HepG2 (cell line): Measurements from ENCODE around the gene TEKT1. TPM values are rescaled to one million over a fixed set of nuclear protein-coding genes. Genes with fewer than 3 reads are reported as not detected.
"Not testable (repeated sequence)": the region's sequence is repeated elsewhere in the genome, so short reads cannot be mapped to it uniquely, and the experiment has no call there.

Source experiments
- ATAC-seq: fragments of 200-7000 bp; cut with Tn5 transposase; 3 replicates; pipeline ENCODE4 v1.9.1; 2020; ENCODE audit warnings: mild to moderate bottlenecking, moderate library complexity
- BruUV-seq: library from RNA; stranded (reverse); fragments of 400-500 nt; replicated peaks from 2 replicates; lab custom pipeline; 2021; lab: Mats Ljungman, UMichigan
- CTCF ChIA-PET: fragments of 300-600 bp; formaldehyde crosslinking; extraction: SDS; loops from one replicate; lab custom pipeline; 2021; ENCODE audit warnings: low total read pairs, inconsistent platforms, low intra/inter-chr PET ratio; lab: Yijun Ruan, JAX
- POLR2A ChIA-PET: fragments of 350-600 bp; sonication (Branson Sonifier 250); formaldehyde crosslinking; loops from one replicate; lab custom pipeline; 2020; ENCODE audit warnings: antibody characterized with exemption, inconsistent platforms; lab: Yijun Ruan, JAX
- DNase-seq: peaks from one replicate; pipeline ENCODE4 v3.0.0-alpha.2; 2015; ENCODE audit warnings: low spot score
- FAIRE-seq: peaks from 3 replicates; lab custom pipeline; 2011; peaks lifted over from hg19 to GRCh38; lab: Jason Lieb, UNC
- H2AFZ ChIP-seq: one replicate; pipeline ENCODE4 v1.6.1; 2011; ENCODE audit warnings: low read length, inconsistent platforms
- H3K27ac ChIP-seq: fragments of 300-600 bp; 3 replicates; pipeline ENCODE4 v1.8.0; 2011; ENCODE audit warnings: mixed run types, mild to moderate bottlenecking, mixed read lengths, low read length, inconsistent platforms; ENCODE audit not compliant: insufficient read depth; ENCODE audit errors: extremely low read length
- H3K27me3 ChIP-seq, 2 experiments: fragments of 200-600 bp in 1 of 2; 2 replicates in 1 of 2; 3 replicates in 1 of 2; pipeline versions ENCODE4 v1.6.0 to v1.8.0; 2011; ENCODE audit warnings: low read length in 2 of 2, mild to moderate bottlenecking in 2 of 2, moderate library complexity in 2 of 2, inconsistent platforms in 1 of 2; ENCODE audit not compliant: insufficient read depth in 2 of 2, control insufficient read depth in 1 of 2
- H3K36me3 ChIP-seq, 2 experiments: fragments of 200-600 bp in 1 of 2; replicated peaks in 1 of 2; 2 replicates in 1 of 2; 3 replicates in 1 of 2; pipeline versions ENCODE4 v1.5.1 to v1.8.0; 2011; ENCODE audit warnings: low read length in 2 of 2, inconsistent platforms in 1 of 2; ENCODE audit not compliant: insufficient read depth in 2 of 2, control insufficient read depth in 1 of 2
- H3K4me1 ChIP-seq: 2 replicates; pipeline ENCODE4 v1.5.1; 2012; ENCODE audit warnings: low read length, inconsistent platforms; ENCODE audit not compliant: insufficient read depth
- H3K4me2 ChIP-seq: 2 replicates; pipeline ENCODE4 v1.6.0; 2011; ENCODE audit warnings: low read depth, low read length, inconsistent platforms
- H3K4me3 ChIP-seq, 3 experiments: fragments of 200-600 bp in 1 of 3; sonication (generic), shearing (Covaris generic) in 1 of 3; replicated peaks in 1 of 3; 2 replicates each; pipeline ENCODE4 v1.5.1; 2011 to 2016; ENCODE audit warnings: low read length in 3 of 3, inconsistent platforms in 2 of 3, low read depth in 2 of 3, mild to moderate bottlenecking in 2 of 3, control low read depth in 1 of 3, mixed read lengths in 1 of 3; ENCODE audit not compliant: insufficient read depth in 1 of 3
- H3K79me2 ChIP-seq: one replicate; pipeline ENCODE4 v1.6.1; 2011; ENCODE audit warnings: low read length, inconsistent platforms; ENCODE audit not compliant: insufficient read depth
- H3K9ac ChIP-seq: 2 replicates; pipeline ENCODE4 v1.6.0; 2011; ENCODE audit warnings: mild to moderate bottlenecking, low read depth, low read length, inconsistent platforms; ENCODE audit not compliant: insufficient read depth
- H3K9me3 ChIP-seq: 2 replicates; pipeline ENCODE4 v1.5.1; 2012; ENCODE audit warnings: mild to moderate bottlenecking, low read length
- H4K20me1 ChIP-seq: 2 replicates; pipeline ENCODE4 v1.6.0; 2011; ENCODE audit warnings: inconsistent platforms, mild to moderate bottlenecking, low read length, moderate library complexity; ENCODE audit not compliant: insufficient read depth
- MYC ChIP-seq: sonication (generic); formaldehyde crosslinking; IDR thresholded peaks from 2 replicates; pipeline ENCODE4 v1.9.0; 2021; ENCODE audit warnings: missing genetic modification reagents, borderline replicate concordance
- PPARG ChIP-seq: conservative IDR thresholded peaks from 2 replicates; pipeline ENCODE4 v1.6.1; 2016; ENCODE audit warnings: missing biosample characterization, missing genetic modification reagents
- SNRNP70 ChIP-seq: fragments of 200-400 bp; formaldehyde crosslinking; IDR thresholded peaks from 2 replicates; pipeline ENCODE4 v1.6.1; 2017; ENCODE audit warnings: mild to moderate bottlenecking, low read depth, low read length, moderate library complexity
- STAG1 ChIP-seq: sonication (generic); formaldehyde crosslinking; IDR thresholded peaks from 2 replicates; pipeline ENCODE4 v1.4.0; 2020; ENCODE audit warnings: missing genetic modification reagents
- ZNF207 ChIP-seq: fragments of 450-650 bp; IDR thresholded peaks from 2 replicates; pipeline ENCODE4 v1.6.1; 2016; ENCODE audit warnings: antibody characterized with exemption, borderline replicate concordance
- WGBS: methylation state at CpG from one replicate; pipeline ENCODE4 v1.1.6; 2017; ENCODE audit warnings: low lambda C conversion rate; 5-methylcytosine and 5-hydroxymethylcytosine counted together
- in situ Hi-C: cut with HindIII; loops from 2 replicates; pipeline ENCODE4 v1.10.0; 2017; ENCODE audit warnings: low pct_unique_long_range_greater_than_20kb; ENCODE audit not compliant: extremely low pct_ligation_motif_present
- intact Hi-C: fragments of 100-400 bp; cut with micrococcal nuclease; formaldehyde crosslinking; loops from one replicate; pipeline ENCODE4 v1.10.0; 2022; ENCODE audit not compliant: unreplicated experiment
- polyA plus RNA-seq, 8 experiments: library from polyadenylated mRNA; depleted of rRNA in 3 of 8; stranded (reverse) in 7 of 8; unstranded in 1 of 8; fragments of >200 nt; fragmentation: Illumina TruSeq in 4 of 8; extraction: Trizol in 4 of 8; gene quantifications; 2 replicates each; pipeline versions ENCODE4 v1.2.1 to v1.2.3, GENCODE V29; 2011 to 2016; ENCODE audit warnings: low read depth in 4 of 8, missing spikeins in 1 of 8, mixed read lengths in 1 of 8; ENCODE audit not compliant: insufficient read depth in 1 of 8
- total RNA-seq, 5 experiments: library from RNA; depleted of rRNA; stranded (reverse); fragments of >200 nt; fragmentation: Illumina TruSeq; extraction: Trizol; gene quantifications; 2 replicates each; pipeline ENCODE4 v1.2.3, GENCODE V29; 2016; ENCODE audit warnings: low read depth in 1 of 5

The TEKT1 gene
- total and polyA plus RNA-seq, 2 of the 13 experiments (the other 11 are each of a cell fraction or from before 2014, with no cell fraction given), result not detected

DNA sequence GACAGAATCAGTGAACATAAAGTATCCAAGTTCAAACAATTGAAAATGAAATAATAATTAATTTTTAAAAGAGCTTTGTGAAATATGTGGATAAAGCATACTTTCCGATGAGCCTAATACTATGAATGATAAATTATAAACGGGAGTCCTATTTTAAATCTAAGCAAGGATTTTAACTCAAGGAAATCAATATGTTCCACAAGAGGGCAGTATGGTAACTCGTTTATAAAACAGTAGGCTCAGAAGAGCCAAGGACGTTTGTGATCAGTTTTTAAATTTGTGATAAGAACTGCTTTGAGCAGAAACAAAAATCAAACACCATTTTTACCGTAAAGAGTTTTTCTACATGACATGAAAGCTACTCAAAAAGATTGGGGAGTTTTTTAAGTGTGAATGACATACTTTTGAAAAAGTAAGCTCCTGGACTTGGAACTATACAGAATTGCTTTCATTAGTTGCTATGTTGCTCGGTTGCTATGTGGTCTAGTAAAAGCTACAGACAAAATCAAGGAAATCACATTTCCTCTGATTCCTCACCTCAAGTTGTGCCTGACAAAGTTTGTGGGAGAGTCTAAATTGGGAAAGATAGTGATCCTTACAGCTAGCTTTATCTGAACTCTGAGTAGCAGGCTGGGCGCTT lies 11.8 kb upstream of the TEKT1 start (continued):
- no peak for TF ChIP-seq MYC (CRISPR knock-in tag)
- no peak for TF ChIP-seq PPARG (CRISPR knock-in tag)
- TF ChIP-seq ZNF207, result no peak

DNA sequence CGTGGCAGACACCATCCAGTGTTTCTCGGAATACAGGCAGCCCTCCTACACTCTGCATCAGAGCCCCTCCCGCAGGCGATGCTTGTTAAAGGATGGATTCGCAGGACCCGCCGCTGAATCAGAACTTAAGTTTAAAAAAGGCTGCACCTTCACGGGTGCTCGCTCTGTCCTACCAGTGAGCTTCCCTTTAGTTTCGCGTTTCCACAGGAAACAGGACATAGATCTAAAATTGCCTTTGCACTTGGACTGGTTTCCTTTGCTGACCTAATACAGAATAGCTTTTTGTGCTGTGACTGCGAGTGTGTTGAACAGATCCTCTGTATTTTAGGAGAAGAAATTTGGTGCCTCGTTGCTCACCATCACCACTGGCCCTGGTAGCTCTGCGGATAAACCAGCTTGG lies 10.2 kb upstream of the TEKT1 start:
- H4K20me1 ChIP-seq, H3K4me1 ChIP-seq, H2AFZ ChIP-seq, CTCF ChIA-PET, H3K27me3 ChIP-seq, H3K4me2 ChIP-seq, in situ Hi-C loops, ATAC-seq, H3K9ac ChIP-seq, H3K79me2 ChIP-seq, FAIRE-seq, H3K36me3 ChIP-seq, H3K27ac ChIP-seq, H3K4me3 ChIP-seq, DNase-seq, H3K9me3 ChIP-seq, POLR2A ChIA-PET, BruUV-seq: not testable (repeated sequence)
- TF ChIP-seq STAG1 (CRISPR knock-in tag), result peak; percentile 35
- intact Hi-C loops, result loop anchor here (2.0 to 10.0 kb wide), 2 partner anchors 175 to 183 kb away; partner anchors contain the start of gene BCL6B
- 50% methylated on average over 9 of the region's 14 CpGs for WGBS

DNA sequence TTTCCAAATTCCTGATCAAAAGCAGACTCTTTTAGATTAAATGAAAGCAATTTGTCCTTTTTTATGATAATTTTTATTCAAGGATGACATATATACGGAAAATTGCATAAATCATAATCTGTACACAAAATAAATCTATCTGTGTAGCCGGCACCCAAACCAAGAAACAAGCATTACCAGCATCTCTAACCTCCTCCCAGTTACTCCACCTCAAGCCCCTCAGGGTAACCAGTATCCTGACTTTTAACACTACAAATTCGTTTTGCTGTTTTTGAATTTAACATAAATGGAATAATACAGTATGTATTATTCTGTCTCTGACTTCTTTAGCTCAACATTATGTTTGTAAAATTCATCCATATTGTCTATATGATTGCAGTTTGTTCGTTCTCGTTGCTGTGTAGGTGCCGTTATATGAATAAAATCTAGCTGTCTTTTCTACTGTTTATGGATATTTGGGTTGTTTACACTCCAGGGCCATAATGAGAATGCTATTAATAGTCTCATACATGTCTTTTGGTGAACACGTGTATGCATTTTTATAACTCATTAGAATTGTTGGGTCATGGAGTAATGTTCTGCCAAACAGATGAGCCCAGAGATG lies 1.0 kb downstream of the TEKT1 start:
- no peak for FAIRE-seq
- Histone ChIP-seq H3K9me3 (no peaks in the 10 kb centered on the region), H3K4me3 (no peak overlapping the region), H3K36me3 (no peaks in the 10 kb centered on the region), H2AFZ (no peak overlapping the region), H3K9ac (no peak overlapping the region), H3K4me2 (no peak overlapping the region), H4K20me1 (no peaks in the 10 kb centered on the region), H3K27me3 (peaks cover 1 to 11% of the 10 kb centered on the region in 2 experiments; a peak in 2 of 5 replicates), H3K4me1 (peaks cover 13% of the 10 kb centered on the region)
- 26% methylated on average over 7 of the region's 7 CpGs for WGBS
- no peak for DNase-seq
- no peak for ATAC-seq
- intact Hi-C loops, result no loop called here
- CTCF ChIA-PET, result no interaction called here
- BruUV-seq, result no TSS peak
- TF ChIP-seq SNRNP70, result no peak
- TF ChIP-seq, all 625 proteins: peak for 0
- Histone ChIP-seq H3K27ac (no peak overlapping the region), H3K79me2 (no peaks in the 10 kb centered on the region)
- POLR2A ChIA-PET, result no interaction called here
- in situ Hi-C loops, result loop anchor here (10.0 kb wide), 1 partner anchor 166 kb away; no protein-coding TSS in a partner anchor
